Effector memory CD4-positive, alpha-beta T cell (primary cell): Measurements from ENCODE around the gene PRRT1.

Experiments
- DNase-seq, 3 donors: peaks; one replicate each; pipeline ENCODE4 v3.0.0-alpha.2; 2020
- H3K27ac ChIP-seq: 2 replicates; pipeline ENCODE4 v1.7.0; 2013; ENCODE audit warnings: mild to moderate bottlenecking, low read length, moderate library complexity; ENCODE audit not compliant: insufficient read depth, poor library complexity, severe bottlenecking
- H3K27me3 ChIP-seq: replicated peaks from 2 replicates; pipeline ENCODE4 v1.7.0; 2013; ENCODE audit warnings: mild to moderate bottlenecking, low read length; ENCODE audit not compliant: insufficient read depth, control insufficient read depth, poor library complexity, severe bottlenecking
- H3K36me3 ChIP-seq: 2 replicates; pipeline ENCODE4 v1.7.0; 2013; ENCODE audit warnings: mild to moderate bottlenecking, low read length, moderate library complexity; ENCODE audit not compliant: control insufficient read depth, insufficient read depth
- H3K4me1 ChIP-seq: 2 replicates; pipeline ENCODE4 v1.7.0; 2013; ENCODE audit warnings: low read length, mild to moderate bottlenecking; ENCODE audit not compliant: control insufficient read depth, insufficient read depth, poor library complexity, severe bottlenecking
- H3K4me3 ChIP-seq: 2 replicates; pipeline ENCODE4 v1.7.0; 2013; ENCODE audit warnings: low read length, low read depth, mild to moderate bottlenecking; ENCODE audit not compliant: insufficient read depth, poor library complexity, severe bottlenecking
- H3K9me3 ChIP-seq: 2 replicates; pipeline ENCODE4 v1.7.0; 2013; ENCODE audit warnings: mild to moderate bottlenecking, low read length, moderate library complexity; ENCODE audit not compliant: control insufficient read depth

Gene PRRT1

GRCh38 chr6:32112431-32112980 is 39.2 kb downstream of the PRRT1 start:
- no peak overlapping the region for H3K4me3 ChIP-seq
- no peak for DNase-seq
- no peak overlapping the region for H3K27ac ChIP-seq
- H3K9me3 ChIP-seq, result no peaks in the 10 kb centered on the region
- H3K27me3 ChIP-seq, result peaks cover 2% of the 10 kb centered on the region
- peaks cover 22% of the 10 kb centered on the region for H3K36me3 ChIP-seq
- H3K4me1 ChIP-seq, result peaks cover 16% of the 10 kb centered on the region

- peaks cover 16% of the 10 kb centered on the region for H3K4me1 ChIP-seq
- no peak overlapping the region for H3K4me3 ChIP-seq
- DNase-seq, result no peak
- H3K36me3 ChIP-seq, result peaks cover 12% of the 10 kb centered on the region
- no peaks in the 10 kb centered on the region for H3K9me3 ChIP-seq
- H3K27ac ChIP-seq, result no peak overlapping the region
- peaks cover 2% of the 10 kb centered on the region for H3K27me3 ChIP-seq
Observed at GRCh38 chr6:32111424-32112066, 40.2 kb downstream of the PRRT1 start.

- no peak for DNase-seq
- Histone ChIP-seq H3K4me1 (peaks cover 16% of the 10 kb centered on the region), H3K9me3 (no peaks in the 10 kb centered on the region), H3K4me3 (no peak overlapping the region), H3K27me3 (peaks cover 2% of the 10 kb centered on the region), H3K27ac (no peak overlapping the region), H3K36me3 (peaks cover 3% of the 10 kb centered on the region)
Observed at GRCh38 chr6:32110632-32111031, 41.1 kb downstream of the PRRT1 start.

- Histone ChIP-seq H3K27ac (no peak overlapping the region), H3K36me3 (no peaks in the 10 kb centered on the region), H3K9me3 (no peaks in the 10 kb centered on the region), H3K4me1 (peaks cover 16% of the 10 kb centered on the region), H3K27me3 (peaks cover 2% of the 10 kb centered on the region), H3K4me3 (no peak overlapping the region)
- no peak for DNase-seq
Observed at GRCh38 chr6:32109765-32110160, 42.0 kb downstream of the PRRT1 start.

GRCh38 chr6:32109114-32109764 is 42.5 kb downstream of the PRRT1 start, which contains the start of gene TNXB:
TNXB (minus strand) TSS chr6:32109338; CDS start chr6:32098198, 11,140 bp downstream.
- Histone ChIP-seq H3K9me3 (no peaks in the 10 kb centered on the region), H3K27ac (no peak within 1 kb of the TSS), H3K4me3 (no peak within 1 kb of the TSS), H3K27me3 (peaks cover 2% of the 10 kb centered on the region), H3K36me3 (no peaks in the 10 kb centered on the region), H3K4me1 (peaks cover 16% of the 10 kb centered on the region)
- DNase-seq, result no peak

- peaks cover 16% of the 10 kb centered on the region for H3K4me1 ChIP-seq
- no peak overlapping the region for H3K4me3 ChIP-seq
- H3K36me3 ChIP-seq, result no peaks in the 10 kb centered on the region
- no peak for DNase-seq
- peaks cover 2% of the 10 kb centered on the region for H3K27me3 ChIP-seq
- H3K27ac ChIP-seq, result no peak overlapping the region
- no peaks in the 10 kb centered on the region for H3K9me3 ChIP-seq
Observed at GRCh38 chr6:32108727-32109113, 43.0 kb downstream of the PRRT1 start.

- no peaks in the 10 kb centered on the region for H3K9me3 ChIP-seq
- no peak overlapping the region for H3K27ac ChIP-seq
- H3K4me3 ChIP-seq, result no peak overlapping the region
- no peaks in the 10 kb centered on the region for H3K36me3 ChIP-seq
- H3K4me1 ChIP-seq, result peaks cover 16% of the 10 kb centered on the region
- DNase-seq, result no peak
- H3K27me3 ChIP-seq, result peaks cover 2% of the 10 kb centered on the region
Observed at GRCh38 chr6:32108094-32108627, 43.6 kb downstream of the PRRT1 start.

- Histone ChIP-seq H3K27me3 (peaks cover 2% of the 10 kb centered on the region), H3K9me3 (no peaks in the 10 kb centered on the region), H3K4me3 (no peak overlapping the region), H3K4me1 (peaks cover 16% of the 10 kb centered on the region), H3K27ac (no peak overlapping the region), H3K36me3 (no peaks in the 10 kb centered on the region)
- no peak for DNase-seq
Observed at GRCh38 chr6:32107406-32107805, 44.3 kb downstream of the PRRT1 start.

- DNase-seq, result no peak
- Histone ChIP-seq H3K4me3 (no peak overlapping the region), H3K27ac (no peak overlapping the region), H3K4me1 (peaks cover 16% of the 10 kb centered on the region), H3K27me3 (peaks cover 2% of the 10 kb centered on the region), H3K9me3 (no peaks in the 10 kb centered on the region), H3K36me3 (no peaks in the 10 kb centered on the region)
Observed at GRCh38 chr6:32105433-32105832, 46.3 kb downstream of the PRRT1 start.

GRCh38 chr6:32102255-32102654 is 49.5 kb downstream of the PRRT1 start:
- no peak for DNase-seq
- Histone ChIP-seq H3K27ac (no peak overlapping the region), H3K36me3 (no peaks in the 10 kb centered on the region), H3K4me3 (no peak overlapping the region), H3K27me3 (no peaks in the 10 kb centered on the region), H3K4me1 (no peaks in the 10 kb centered on the region), H3K9me3 (no peaks in the 10 kb centered on the region)
